SHP77 treated with DMSO at 0.1 percent for 48 hours (cell line): ENCODE measurements around the gene ACOX3.

Experiments
- DNase-seq: peaks from one replicate; lab custom pipeline; 2025; lab: John Stamatoyannopoulos, UW

Gene ACOX3

DNA sequence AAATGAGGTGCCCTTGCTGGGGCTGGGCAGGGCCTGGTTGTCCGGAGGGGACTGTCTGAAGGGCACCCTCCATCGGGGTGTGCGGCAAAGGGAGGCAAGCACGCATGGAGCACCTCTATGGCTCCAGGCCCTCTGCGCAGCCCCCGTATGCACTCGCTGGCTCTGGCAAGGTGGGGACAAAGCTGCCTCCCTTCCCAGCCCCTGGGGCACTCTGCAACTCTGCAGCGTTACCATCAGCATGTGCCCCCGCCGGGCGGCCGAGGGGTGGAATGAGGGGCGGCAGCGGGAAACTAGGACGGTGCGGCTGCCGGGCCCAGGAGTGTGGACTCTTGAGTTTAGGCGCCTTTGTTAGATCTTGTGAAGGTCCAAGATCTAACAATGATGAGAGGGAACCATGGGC is 26.5 kb upstream of the ACOX3 start:
- DNase-seq: no peak

DNA sequence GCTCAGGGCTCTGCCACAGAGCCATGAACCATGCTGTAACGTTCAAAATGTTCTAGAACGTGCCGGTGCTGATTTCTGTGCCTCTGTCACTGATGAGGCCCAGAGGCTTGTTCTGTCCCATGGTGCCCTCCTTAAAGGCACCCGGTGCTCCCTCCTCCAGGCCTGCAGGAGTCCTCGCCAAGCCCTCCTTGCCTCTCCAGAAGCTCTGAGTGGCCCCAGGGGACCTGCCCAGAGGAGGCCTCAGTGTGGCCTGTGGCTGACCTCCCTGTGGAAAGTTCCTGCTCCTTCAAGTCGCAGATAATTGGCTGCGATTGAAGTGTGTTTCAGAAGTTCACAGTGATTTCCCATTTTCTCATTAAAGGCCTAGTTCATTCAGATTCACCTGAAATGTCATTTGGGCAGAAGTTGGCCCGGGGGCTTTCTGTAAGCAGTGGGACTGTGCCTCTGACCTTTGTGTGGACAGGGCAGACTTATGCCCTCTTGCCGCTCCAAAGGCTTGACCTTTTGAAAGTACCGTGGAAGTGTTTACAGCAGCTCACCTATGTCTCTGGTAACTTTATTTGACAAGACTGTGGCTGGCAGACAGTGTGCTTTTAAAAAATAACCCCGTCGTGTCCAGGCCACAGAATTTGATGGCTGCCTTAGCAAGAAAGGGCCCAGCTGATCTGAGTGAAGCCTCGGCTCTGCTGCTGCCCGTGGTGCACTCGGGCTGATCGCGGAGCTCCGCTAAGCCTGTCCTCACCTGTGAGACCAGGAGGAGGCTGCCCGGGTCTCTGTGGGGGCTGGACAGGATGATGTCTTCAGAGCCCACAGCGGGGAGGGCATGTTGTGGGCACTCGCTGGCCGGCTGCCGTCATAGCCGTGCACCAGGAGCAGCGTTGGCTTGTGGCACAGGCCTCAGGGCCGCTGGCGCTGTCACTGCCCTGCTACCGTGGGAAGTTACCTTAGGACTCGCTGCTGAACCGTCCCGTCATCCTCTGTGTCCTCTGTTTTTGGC is 25.4 kb upstream of the ACOX3 start:
- no peak for DNase-seq

DNA sequence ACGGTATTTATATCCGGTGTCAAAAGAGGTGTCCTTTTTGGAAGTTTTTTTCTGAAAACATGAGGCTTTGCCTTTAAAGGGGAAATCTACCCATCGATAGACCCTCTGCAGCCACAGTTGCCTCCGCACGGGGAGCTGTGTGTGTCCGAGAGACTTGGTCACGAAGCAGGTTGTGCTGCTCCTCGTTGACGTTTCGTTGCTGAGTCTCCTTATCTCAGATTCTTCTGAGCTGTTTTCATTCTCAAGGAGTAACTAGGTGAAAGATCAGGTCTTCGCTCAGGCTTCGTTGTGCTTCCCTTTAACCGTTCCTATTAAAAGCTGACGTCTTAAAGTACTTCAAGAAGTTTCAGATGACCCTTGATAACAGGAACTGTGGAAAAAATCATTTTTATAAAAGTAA is 23.9 kb upstream of the ACOX3 start:
- no peak for DNase-seq

DNA sequence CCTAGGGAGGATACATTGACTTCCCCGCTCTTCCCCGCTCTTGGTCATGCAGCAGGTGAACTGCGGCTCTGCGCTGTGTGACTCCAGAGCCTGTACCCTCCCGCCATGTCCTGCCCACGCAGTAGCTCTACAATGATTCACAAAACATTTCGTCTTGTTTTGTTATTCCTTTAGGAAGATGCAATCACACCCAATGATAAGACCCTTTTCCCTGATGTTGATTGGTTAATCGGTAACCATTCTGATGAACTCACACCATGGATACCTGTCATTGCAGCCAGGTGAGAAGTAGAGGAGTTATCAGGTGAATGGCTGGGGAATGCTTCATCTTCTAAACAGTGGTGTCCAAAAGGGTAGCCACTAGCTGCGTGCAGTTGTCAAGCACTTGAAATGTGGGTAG is 23.3 kb upstream of the ACOX3 start:
- no peak for DNase-seq

DNA sequence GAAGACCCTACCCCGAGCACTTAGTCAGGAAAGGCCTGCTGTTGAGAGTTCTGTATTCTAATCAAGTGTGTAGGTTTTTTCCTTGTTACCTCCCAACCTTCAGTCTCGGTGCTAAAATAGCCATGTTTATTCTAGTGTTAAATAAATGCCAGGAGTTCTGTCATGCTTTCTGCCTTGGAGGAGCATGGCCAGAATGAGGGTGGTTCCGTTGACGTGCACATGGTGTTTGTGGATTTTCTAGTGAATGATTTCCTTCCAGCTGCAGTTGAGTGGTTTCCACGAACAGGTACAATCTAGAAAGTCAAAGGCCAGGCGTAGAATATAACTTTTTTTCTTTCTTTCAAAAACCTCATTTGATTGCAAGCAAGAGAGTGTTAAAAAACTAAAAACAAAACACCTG is 21.1 kb upstream of the ACOX3 start:
- DNase-seq: no peak

DNA sequence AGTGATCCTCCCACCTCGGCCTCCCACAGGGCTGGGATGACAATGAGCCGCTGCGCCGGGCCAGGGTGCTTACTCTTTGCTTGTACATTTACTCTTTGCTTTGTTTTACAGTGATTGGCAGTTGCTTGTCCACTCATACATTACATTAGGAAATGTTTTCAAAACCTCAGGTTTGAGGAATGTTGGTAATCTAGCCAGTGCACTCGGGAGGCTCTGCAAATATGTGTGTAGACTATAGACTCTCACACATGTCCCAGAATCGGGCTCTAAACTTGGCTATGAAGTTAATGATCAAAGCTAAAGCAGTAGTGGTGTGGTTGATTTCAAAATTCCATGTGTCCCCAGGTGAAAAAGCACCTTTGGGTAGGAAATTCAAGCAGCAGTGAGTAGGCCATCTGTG is 20.6 kb upstream of the ACOX3 start:
- DNase-seq: no peak

DNA sequence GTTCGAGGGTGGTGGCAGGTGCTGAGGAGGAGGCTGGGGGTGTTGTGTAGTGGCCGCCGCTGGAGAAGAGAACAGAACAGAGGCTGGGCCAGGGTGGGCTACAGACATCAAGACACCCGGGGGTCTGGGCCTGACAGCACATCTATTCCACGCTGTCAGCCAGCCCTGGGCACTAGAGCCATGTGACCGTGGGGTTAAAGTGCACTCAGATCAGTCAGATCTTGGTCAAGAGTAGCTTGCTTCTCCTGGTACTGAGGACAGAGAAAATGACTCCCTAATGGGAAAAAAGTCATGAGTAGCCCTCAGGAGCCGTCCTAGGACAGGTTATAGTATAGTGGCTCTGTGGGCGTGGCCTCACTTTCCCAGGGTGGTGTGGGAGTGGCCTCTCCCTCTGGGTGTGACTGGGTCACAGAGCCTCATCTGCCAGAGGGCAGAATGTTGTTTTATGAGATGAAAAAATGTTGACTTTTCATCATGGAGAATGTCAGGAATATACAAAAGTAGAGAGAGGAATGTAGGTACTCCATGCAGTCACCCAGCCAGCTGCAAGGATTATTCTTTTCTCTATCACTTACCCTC is 19.4 kb upstream of the ACOX3 start:
- DNase-seq: no peak

DNA sequence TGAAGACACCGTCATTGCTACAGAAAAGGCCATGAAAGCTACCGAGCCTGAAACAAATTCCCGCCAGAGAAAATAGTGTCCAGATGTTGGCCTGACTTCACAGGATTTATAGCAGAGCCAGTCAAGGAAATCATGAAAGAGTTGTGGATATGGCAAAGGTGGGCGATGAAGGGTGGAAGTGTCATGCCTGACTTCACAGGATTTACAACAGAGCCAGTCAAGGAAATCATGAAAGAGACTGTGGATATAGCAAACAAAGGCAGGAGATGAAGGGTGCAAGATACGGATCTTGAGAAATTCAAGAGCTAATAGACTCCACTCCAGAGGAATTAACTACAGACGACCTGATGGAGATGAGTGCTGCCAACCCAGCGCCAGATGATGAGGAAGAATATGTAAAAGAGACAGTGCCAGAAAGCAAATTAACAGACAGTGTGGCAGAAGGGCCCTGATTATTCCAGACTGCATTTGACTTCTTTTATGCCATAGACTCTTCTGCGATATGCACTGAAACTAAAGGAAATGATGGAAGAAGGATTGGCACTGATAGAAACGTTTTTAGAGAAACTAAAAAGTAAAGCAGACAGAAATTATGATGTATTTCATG is 17.2 kb upstream of the ACOX3 start:
- no peak for DNase-seq

DNA sequence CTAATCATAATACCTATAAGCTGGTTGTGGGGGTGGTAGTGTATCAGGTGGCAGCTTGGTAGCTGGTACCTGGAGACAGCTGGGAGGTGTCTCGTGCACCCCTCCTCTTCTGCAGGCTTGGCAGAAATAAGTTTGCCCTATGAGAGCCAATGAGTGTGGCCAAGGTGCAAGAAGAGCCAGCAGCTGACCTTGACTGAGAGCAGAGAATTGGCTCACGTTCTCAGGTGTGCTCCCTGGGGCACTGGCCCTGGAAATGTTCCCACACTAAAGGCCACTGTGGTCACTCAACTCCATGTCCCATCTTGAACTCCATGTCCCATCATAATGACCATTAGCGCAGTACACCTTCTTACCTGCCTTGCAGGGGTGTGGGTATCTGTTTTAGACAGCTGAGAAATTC is 13.4 kb upstream of the ACOX3 start:
- DNase-seq: no peak

DNA sequence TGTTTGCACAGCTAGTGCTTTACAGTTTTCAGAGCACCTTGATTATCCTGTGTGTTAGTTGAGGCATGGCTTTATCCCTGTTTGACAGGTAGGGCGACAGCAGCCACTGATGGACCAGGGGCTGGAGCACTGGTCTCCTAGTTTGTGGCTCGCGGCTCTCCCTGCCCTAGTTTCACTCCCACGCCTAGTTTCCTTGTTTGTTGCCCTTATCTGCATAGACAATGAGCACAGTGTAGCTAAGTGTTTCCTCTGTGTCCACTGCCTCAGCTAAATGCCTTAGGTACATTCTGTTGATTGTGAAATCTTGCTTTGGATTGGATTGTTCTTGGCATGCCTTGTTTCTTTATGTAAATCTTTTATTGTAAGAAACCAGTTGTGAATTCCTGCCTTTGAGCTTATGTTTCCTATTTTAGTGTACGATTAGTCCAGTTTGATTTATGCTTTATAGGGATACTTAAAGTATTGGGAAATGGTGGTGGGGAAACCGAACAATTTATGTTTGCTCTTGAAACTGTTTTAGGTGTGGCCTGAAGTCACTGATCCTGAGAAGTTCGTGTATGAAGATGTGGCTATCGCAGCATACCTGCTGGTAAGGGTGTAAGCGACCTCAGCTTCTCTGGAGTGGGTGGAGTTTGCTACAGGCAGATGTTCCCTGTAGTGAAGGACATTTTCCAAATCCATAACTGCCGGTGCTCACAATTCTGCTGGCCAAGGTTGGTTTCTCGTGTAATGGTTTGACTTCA is 11.1 kb upstream of the ACOX3 start:
- no peak for DNase-seq

DNA sequence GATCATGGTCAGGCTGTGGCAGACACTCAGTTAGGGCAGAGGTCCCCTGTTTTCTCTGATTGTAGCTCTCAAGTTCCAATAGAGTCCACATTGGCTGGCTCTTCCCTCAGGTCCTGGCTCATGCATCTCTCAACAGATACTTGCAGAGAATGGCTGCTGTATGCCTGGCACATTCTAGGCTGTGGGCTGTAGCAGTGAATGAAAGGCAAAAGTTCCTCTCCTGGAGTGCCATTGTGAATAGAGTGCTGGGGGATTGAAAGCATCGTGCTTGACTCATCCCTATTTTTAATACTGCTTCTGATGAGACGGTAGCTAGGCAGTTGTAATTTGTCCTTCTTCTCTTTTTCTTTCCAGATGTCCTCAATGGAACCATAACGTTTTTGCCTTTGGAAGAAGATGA is 5.6 kb upstream of the ACOX3 start:
- no peak for DNase-seq

DNA sequence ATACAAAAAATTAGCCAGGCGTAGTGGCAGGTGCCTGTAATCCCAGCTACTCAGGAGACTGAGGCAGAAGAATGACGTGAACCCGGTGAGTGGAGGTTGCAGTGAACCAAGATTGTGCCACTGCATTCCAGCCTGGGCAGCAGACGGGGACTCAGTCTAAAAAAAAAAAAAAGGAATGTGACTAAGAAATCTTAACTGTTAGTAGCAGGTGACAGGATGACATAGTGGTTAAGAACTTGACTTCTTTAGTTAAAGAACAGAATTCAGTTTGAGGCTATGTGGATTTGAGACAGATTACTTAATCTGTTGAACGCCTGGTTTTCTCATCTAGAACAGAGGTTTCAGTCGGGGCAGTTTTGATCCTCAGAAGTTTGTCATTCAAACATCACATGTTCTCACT is 3.3 kb upstream of the ACOX3 start:
- no peak for DNase-seq

DNA sequence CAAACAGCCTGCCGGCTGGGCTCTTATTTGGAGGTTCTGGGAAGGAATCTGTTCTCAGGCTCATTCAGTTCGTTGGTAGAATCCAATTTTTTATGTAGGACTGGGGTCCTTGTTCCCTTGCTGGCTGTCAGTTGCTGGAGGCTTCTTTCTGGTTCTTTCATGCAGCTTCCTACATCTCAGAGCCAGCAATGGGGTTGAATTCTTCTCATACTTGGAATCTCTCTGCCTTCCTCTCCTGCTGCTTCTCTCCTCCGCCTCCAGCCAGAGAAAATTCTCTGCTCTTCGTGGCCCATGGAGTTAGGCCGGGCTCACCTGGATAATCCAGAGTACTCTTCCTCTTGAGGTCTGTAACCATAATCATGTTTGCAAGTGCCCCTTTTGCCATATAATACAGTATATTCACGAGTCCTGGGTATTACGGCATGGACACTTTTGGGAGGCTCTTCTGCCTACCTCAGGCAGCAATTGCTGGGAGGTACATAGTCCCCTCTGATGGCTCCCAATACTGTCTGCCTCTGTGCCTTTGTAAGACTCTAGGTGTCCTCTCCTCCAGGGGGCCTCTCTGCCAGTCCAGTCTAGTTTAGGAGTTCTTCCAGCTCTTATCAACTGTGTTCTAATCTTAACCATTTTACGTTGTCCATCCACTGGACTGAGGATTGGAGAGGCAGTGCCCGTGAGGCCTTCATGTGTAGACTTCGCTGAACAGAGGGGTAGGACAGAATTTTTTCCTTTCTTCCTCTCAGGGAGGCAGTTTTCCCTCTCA is 2.3 kb upstream of the ACOX3 start:
- DNase-seq: no peak

DNA sequence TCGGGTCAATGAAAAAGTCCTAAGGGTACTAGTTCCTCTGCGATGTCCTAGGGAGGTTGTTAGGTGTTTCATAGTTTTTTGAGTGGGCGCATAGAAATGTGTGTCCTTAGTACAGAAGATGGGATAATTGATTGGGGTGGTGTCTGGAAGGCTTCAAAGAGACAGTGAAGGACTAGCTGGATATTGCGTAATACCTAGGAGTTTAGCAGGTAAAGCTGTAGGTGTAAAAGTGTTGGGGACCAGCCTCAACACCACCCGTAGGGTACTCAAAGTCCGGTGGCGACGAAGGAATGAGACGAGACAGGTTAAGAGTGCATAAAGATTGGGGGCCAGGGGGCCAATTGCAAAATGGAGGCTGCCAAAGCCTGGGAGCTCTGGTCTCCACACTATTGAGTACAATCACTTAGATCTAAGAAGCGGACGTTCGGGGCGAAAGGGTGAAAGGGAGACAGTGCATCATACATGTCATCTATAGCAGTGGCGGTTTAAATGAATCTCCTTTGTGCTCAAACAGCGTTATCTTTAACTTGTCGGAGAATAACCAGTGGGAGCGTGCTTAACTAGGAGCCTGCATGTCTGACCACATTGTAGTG is 1.1 kb upstream of the ACOX3 start:
- no peak for DNase-seq

DNA sequence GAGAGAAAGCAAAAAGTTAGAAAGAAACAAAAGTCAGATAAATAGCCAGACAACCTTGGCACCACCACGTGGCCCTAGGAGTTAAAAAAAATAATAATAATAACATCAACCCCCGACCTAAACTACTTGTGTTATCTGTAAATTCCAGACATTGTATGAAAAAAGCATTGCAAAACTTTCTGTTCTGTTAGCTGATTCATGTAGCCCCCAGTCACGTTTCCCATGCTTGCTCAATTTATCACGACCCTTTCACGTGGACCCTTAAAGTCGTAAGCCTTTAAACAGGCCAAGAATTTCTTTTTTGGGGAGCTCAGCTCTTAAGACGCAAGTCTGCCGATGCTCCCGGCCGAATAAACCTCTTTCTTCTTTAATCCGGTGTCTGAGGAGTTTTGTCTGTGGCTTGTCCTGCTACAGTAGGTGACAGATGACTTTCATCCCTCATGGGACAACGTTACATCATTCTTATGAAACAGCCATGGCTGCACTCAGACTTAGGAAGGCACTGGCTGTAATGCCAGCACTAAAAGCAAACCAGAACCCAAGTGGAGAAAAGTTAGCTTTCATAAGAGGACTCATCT is 520 bp downstream of the ACOX3 start:
- no peak for DNase-seq

DNA sequence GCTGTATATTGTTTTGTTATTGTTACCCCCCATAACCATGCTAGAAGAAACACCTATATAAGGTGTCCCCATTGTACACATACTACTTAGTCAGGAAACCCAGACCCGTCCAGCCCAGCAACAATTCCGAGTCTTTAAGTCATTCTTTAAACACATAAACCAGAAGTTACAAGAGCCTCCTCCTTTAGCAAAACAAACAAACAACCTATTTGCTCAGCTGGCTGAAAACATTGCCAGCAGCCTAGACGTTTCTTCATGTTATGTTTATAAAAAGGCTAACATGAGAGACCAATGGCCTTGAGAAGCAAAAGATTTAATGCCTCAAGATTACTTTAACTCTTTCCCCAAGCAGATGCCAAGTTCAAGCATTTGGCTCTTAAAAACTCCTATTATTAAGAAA is 1.4 kb downstream of the ACOX3 start:
- DNase-seq: no peak

DNA sequence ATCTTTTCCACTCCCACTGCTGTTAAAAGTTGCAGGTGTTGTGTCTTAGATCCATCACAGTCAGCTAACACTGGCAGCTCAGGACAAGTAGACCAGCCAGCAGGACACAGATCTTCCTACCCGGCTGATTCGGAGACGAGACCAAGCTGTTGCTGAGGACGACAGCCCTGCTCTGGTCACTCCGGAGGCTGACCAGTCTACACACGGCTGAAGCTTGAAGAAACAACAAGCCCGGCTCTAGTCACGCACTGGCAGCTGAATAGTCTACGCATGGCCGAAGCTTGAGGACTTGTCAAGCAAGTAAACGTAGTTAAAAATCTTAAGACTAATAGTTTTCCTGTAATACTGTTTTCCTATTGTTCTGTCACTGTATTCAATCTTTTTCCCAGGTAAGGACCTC is 1.8 kb downstream of the ACOX3 start:
- no peak for DNase-seq

DNA sequence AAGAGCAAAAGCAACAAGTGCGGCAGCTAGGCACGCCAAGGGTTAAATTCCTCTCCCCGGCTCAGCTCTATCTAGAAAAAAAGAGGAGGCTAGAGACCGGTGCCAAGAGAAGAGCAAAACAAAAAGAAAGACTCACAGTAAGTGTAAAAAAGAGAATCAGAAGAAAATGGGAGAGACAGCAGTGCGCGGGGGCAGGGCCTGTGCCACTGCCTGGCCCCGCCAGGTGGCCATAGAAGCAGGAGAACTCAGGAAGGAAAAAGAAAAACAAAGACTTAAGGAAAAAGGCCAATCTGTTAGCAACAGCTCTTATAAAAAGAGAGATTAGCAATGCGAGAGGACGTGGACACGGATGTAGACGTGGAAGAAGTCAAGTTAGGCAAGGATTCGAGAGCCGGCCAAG is 3.2 kb downstream of the ACOX3 start:
- DNase-seq: no peak

DNA sequence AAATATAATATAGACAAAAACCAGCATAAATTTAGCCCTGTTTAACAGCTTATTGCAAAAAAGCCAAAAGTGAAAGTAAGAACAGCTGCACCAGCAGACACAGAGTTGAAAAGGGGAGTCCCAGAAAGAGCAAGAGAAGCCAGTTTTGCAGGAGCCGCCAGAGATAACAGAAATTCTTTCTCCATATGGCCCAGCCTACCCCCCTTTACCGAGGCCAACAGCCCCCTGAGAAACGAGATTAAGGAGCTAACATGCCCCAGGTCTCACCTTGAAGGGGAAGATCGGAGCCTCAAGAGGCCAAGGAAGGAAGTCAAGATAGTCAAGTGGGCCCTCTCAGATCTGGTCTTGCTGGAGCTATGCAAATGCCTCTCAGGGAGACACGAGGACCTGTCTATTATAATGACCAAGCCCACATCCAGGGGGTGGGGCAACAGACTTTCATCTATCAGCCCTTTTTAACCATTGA is 4.8 kb downstream of the ACOX3 start:
- DNase-seq: no peak

DNA sequence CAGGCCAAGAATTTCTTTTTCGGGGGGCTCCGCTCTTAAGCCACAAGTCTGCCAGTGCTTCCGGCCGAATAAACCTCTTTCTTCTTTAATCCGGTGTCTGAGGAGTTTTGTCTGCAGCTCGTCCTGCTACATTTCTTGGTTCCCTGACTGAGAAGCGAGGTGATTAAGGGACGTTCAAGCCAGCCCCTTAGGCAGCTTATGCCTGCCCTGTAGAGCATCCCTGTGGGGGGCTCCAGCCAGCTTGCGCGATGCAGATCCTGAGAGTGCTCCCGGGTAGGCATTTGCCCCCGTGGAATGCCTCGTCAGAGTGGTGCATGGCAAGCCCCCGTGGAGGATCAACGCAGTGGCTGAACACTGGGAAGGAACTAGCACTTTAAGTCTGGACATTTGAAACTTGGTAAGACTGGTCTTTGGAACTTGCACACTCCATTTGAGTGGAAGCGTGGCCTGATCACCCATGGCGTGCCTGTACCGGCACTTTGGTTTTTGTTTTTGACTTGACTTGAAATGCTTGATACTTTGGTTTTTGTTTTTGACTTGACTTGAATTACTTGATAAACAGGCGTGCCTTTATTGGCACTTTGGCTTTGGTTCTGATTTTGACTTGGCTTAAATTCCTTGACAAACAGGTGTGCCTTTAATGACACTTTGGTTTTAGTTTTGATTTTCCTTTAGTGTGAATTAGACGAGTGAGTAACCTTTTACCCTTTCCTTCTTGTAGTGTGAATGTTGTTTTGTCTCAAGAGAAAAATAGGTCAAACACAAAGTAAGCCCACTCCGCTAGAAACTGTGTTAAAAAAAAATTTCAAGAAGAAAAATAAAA is 6.1 kb downstream of the ACOX3 start:
- no peak for DNase-seq
